ENCODE results near the gene TMEM43.

The TMEM43 gene

GRCh38 chr3:14134291-14134690 is 9.4 kb downstream of the TMEM43 start:
- DNase-seq (ENCODE audit: extremely low read depth, low read depth), result no peak
- TF ChIP-seq, protein P1, sequence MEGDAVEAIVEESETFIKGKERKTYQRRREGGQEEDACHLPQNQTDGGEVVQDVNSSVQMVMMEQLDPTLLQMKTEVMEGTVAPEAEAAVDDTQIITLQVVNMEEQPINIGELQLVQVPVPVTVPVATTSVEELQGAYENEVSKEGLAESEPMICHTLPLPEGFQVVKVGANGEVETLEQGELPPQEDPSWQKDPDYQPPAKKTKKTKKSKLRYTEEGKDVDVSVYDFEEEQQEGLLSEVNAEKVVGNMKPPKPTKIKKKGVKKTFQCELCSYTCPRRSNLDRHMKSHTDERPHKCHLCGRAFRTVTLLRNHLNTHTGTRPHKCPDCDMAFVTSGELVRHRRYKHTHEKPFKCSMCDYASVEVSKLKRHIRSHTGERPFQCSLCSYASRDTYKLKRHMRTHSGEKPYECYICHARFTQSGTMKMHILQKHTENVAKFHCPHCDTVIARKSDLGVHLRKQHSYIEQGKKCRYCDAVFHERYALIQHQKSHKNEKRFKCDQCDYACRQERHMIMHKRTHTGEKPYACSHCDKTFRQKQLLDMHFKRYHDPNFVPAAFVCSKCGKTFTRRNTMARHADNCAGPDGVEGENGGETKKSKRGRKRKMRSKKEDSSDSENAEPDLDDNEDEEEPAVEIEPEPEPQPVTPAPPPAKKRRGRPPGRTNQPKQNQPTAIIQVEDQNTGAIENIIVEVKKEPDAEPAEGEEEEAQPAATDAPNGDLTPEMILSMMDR (IDR thresholded peaks at IDR 0.05; ENCODE audit: low read depth, low read length), result no peak

DNA sequence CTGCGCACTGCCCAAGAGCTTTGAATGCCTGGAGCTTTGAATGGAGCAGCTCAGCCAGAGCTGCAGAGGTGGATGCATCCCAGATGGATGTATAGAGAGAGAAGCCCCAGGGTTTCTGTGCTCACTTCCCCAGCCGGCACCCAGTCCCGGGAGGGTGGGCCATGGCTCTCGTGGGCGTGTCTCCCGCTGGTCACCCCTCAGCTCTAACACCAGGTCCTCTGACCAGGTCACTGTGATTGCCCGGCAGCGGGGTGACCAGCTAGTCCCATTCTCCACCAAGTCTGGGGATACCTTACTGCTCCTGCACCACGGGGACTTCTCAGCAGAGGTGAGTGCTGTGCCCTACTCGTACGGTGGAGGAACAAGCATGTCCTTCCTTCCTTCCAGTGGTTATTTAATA is 10.7 kb downstream of the TMEM43 start:
- no peak for DNase-seq (ENCODE audit: extremely low read depth, low read depth)
- TF ChIP-seq, protein P1 (IDR thresholded peaks at IDR 0.05; ENCODE audit: low read depth, low read length), result no peak

DNA sequence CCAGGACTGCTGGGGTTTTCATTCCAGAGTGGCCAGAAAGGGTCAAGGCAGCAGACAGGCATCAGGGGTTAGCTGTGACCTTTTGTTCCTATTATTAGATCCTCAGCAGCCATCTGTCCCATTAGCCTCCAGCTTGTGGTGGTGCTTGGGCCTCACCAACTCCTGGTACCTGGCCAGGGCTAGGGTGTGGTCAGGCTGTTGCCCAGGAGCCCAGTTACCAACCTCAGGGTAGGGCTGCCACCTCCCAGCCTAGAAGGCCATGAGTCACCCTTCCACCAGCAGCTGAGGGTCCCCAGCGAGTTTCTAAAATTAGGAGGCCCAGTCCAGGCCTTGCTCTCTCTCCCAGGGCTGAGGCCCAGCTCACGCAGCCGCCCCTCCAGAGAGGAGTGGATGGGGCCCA is 12.2 kb downstream of the TMEM43 start:
- TF ChIP-seq, protein P1 (IDR thresholded peaks at IDR 0.05; ENCODE audit: low read depth, low read length), result no peak
- DNase-seq (ENCODE audit: extremely low read depth, low read depth), result no peak

DNA sequence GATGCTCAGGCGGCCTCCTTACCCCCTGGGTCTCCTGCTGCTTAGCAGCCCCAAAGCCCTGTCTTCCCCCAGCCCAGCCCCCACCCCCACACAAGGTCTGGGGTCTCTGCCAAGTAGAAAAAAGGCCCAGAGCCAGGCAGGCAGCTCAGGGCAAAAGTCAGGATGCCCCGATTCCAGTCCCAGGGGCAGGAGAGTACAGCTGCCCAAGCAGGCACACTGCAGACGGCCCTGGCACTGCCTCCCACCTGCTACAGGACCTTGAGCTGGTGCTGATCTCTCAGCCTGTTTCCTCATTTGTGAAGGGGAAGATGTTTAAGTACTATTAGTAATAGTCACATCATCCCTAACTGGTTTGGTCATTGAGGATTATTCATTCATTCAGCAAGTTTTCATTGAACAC is 12.6 kb downstream of the TMEM43 start:
- TF ChIP-seq, protein P1 (IDR thresholded peaks at IDR 0.05; ENCODE audit: low read depth, low read length), result no peak
- no peak for DNase-seq (ENCODE audit: extremely low read depth, low read depth)

DNA sequence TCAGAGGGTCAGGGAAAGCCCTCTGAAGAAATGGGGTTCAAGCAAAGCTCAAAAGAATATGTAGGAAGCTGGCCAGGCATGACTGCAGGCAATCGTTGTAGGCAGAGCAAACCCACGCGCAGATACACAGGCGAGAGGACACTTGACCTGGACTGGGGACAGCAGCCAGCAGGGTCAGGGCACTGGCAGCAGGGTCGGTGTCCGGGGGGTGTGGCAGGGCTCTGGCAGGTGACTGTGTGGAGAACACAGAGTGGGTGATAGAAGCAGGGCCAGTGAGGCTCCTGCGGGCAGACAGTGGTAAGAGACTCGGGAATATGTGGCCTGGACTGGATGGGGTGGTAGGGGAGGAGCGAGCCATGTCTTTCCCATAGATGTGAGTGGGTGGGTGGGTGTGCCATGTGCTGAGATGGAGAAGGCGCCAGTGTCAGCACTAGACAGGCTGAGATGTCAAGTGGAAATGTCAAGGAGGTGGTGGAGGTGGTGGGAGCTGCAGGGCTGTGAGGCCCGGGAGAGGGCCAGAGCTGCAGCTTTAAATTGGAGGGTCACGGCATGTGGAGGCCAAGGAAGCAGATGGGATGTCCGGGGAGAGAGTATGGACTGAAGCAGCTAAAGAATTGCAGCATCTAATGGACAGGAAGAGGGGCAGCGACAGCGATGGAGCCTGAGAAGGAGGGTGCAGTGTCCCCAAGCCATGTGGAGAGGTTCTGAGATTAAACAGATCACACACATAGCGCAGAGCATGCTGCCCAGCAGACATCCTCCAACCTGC is 13.4 kb downstream of the TMEM43 start:
- no peak for DNase-seq (ENCODE audit: extremely low read depth, low read depth)
- TF ChIP-seq, protein P1 (IDR thresholded peaks at IDR 0.05; ENCODE audit: low read depth, low read length), result no peak

DNA sequence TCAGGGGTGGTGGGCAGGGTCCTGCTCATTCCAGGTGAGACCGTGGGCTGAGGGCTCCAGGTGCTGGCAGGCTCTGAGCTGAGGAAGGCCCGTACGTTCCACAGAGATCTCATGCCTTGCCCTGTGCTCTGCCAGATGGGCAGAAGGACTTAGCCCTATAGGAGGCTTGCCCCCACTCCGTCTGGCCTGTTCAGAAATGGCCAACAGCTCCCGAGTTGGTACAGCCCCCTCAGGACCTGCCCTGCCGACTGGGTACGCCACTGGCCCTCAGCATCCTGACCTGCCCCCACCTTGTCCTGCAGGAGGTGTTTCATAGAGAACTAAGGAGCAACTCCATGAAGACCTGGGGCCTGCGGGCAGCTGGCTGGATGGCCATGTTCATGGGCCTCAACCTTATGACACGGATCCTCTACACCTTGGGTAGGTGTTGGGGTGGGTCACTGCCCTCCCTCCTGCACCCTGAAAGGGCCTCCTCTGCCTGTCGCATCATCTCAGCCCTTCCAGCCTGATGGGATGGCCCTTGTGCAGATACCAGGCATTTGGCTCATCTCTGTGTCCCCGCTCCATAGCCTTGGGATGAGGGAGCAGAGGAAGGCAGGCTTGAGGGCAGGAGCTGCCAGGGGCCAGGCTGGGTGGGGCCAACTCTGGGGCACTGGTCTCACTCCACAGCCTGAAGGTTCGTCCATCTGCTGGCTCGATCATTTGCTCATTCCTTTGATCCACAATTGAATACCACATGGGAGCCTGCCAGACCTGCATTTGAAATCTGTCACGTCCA is 14.2 kb downstream of the TMEM43 start:
- no peak for DNase-seq (ENCODE audit: extremely low read depth, low read depth)
- TF ChIP-seq, protein P1 (IDR thresholded peaks at IDR 0.05; ENCODE audit: low read depth, low read length), result no peak

DNA sequence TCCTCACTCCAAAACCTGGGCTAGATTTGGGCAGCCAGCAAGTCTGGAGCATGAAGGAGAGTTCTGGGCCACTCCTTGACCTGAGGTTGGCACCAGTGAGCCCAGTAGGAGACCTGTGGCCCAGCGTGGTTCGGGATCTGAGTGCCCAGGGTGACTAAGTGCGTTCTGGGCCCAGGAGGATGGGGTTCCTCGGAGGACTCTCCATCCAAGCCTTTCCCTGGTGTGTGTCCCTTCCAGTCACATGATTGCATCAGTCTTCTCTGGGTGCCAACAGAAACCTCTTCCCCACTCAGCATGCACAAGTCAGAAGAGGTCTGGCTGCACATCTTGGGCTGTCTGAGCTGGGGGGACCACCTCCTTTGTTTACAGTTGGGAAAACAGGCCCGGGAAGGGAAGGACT is 14.9 kb downstream of the TMEM43 start:
- TF ChIP-seq, protein P1 (IDR thresholded peaks at IDR 0.05; ENCODE audit: low read depth, low read length), result no peak
- DNase-seq (ENCODE audit: extremely low read depth, low read depth), result no peak

Measured in AG09319 (cell line).